ENCODE results near the gene EPC1. TPM values are rescaled to one million over a fixed set of nuclear protein-coding genes. Genes with fewer than 3 reads are reported as not detected.

The EPC1 gene
- polyA plus RNA-seq, 2 of the 4 experiments (the other 2 are of a cell fraction), result 14.7 to 47.2 TPM

GRCh38 chr10:32371101-32371500 is 24.1 kb upstream of the EPC1 start:
- DNase-seq (ENCODE audit: low read depth in 1 of 2, low spot score in 1 of 2) (no peak), FAIRE-seq (no peak), ATAC-seq (no peak)
- TF ChIP-seq HEYL (CRISPR knock-in tag; IDR thresholded peaks at IDR 0.05), result no peak
- no peak for TF ChIP-seq EP300 (IDR thresholded peaks at IDR 0.05)
- no peak for TF ChIP-seq RCOR1 (IDR thresholded peaks at IDR 0.05; ENCODE audit: low read depth, low read length)
- TF ChIP-seq FOSL2 (IDR thresholded peaks at IDR 0.05), result no peak
- TF ChIP-seq FOSL2 (CRISPR knock-in tag; IDR thresholded peaks at IDR 0.05), result no peak
- TF ChIP-seq E2F6 (IDR thresholded peaks at IDR 0.05; ENCODE audit: borderline replicate concordance, low read depth), result no peak
- no peak for TF ChIP-seq ELK1 (IDR thresholded peaks at IDR 0.05; ENCODE audit: low read depth, low read length)
- TF ChIP-seq NPAS2 (CRISPR knock-in tag; IDR thresholded peaks at IDR 0.05; ENCODE audit: borderline replicate concordance), result no peak
- TF ChIP-seq ATOH8 (CRISPR knock-in tag; IDR thresholded peaks at IDR 0.05; ENCODE audit: low read depth), result no peak
- no peak for TF ChIP-seq CHD2 (IDR thresholded peaks at IDR 0.05; ENCODE audit: low read length, partially characterized antibody)
- TF ChIP-seq RAD21 (conservative IDR thresholded peaks at IDR 0.05 in 1 of 2, IDR thresholded peaks at IDR 0.05 in 1 of 2), result no peak
- no peak for TF ChIP-seq POLR2AphosphoS2 (conservative IDR thresholded peaks at IDR 0.05; ENCODE audit: low read length)
- TF ChIP-seq RNF2 (IDR thresholded peaks at IDR 0.05; ENCODE audit: borderline replicate concordance, low read depth), result no peak
- TF ChIP-seq ESRRA (IDR thresholded peaks at IDR 0.05; ENCODE audit: borderline replicate concordance, low read length), result no peak
- no peak for TF ChIP-seq GATA3 (IDR thresholded peaks at IDR 0.05; ENCODE audit: borderline replicate concordance)
- no peak for TF ChIP-seq POLR2A (IDR thresholded peaks at IDR 0.05; ENCODE audit: low read length)
- TF ChIP-seq MAFK (IDR thresholded peaks at IDR 0.05; ENCODE audit: partially characterized antibody), result no peak
- TF ChIP-seq ZNF302 (CRISPR knock-in tag; IDR thresholded peaks at IDR 0.05), result no peak
- no peak for TF ChIP-seq TP53 (CRISPR knock-in tag; IDR thresholded peaks at IDR 0.05)
- CTCF ChIA-PET, result interaction anchor here (1.4 to 11.8 kb wide), 2 partner anchors 10 to 22 kb away, joined by 4 to 118 read pairs; partner anchors contain the start of gene EPC1
- 100% methylated on average over 1 of the region's 1 CpG for WGBS (ENCODE audit: missing lambda C conversion rate)
- no peak overlapping the region for H3K4me2 ChIP-seq
- POLR2A ChIA-PET, result no interaction called here
- no peak overlapping the region for H3K4me3 ChIP-seq
- H3K9me3 ChIP-seq, result no peaks in the 10 kb centered on the region
- peaks cover 45% of the 10 kb centered on the region for H3K4me1 ChIP-seq
- H3K27ac ChIP-seq, result no peak overlapping the region; a peak in 1 of 6 replicates

- 22% methylated on average over 7 of the region's 7 CpGs for WGBS (ENCODE audit: missing lambda C conversion rate)
- FAIRE-seq (peak; percentile 36), DNase-seq (ENCODE audit: low read depth in 1 of 2, low spot score in 1 of 2) (peak in 1 of 2 experiments; percentile 73), ATAC-seq (peak; percentile 56 to 68; a peak in 4 of 6 replicates)
- Histone ChIP-seq H3K4me2 (peak overlapping the region; percentile 53; the same call in 2 of the 3 replicates), H3K27ac (peak overlapping the region in 1 of 2 experiments; percentile 46; a peak in 1 of 6 replicates), H3K9me3 (no peaks in the 10 kb centered on the region), H3K4me3 (no peak overlapping the region), H3K4me1 (peaks cover 18% of the 10 kb centered on the region)
- POLR2A ChIA-PET, result interaction anchor here (1.3 to 1.4 kb wide), 2 partner anchors 20 to 22 kb away, joined by 3 read pairs; no protein-coding TSS in a partner anchor
- TF ChIP-seq CHD2 (IDR thresholded peaks at IDR 0.05; ENCODE audit: low read length, partially characterized antibody) (no peak), SMC3 (IDR thresholded peaks at IDR 0.05) (peak; percentile 71), TFCP2L1 (CRISPR knock-in tag; IDR thresholded peaks at IDR 0.05) (no peak), NPAS2 (CRISPR knock-in tag; IDR thresholded peaks at IDR 0.05; ENCODE audit: borderline replicate concordance) (no peak), POLR2A (IDR thresholded peaks at IDR 0.05; ENCODE audit: low read length) (no peak), CBX2 (IDR thresholded peaks at IDR 0.05; ENCODE audit: borderline replicate concordance, low read depth) (no peak), SREBF2 (IDR thresholded peaks at IDR 0.05) (no peak), GATA3 (IDR thresholded peaks at IDR 0.05; ENCODE audit: borderline replicate concordance) (no peak), NFE2L2 (conservative IDR thresholded peaks at IDR 0.05; ENCODE audit: low read length) (no peak), FOSB (CRISPR knock-in tag; IDR thresholded peaks at IDR 0.05) (no peak), EHMT2 (IDR thresholded peaks at IDR 0.05; ENCODE audit: low read depth) (no peak), FOSL2 (IDR thresholded peaks at IDR 0.05) (no peak), FOSL2 (CRISPR knock-in tag; IDR thresholded peaks at IDR 0.05) (0 out of 2 replicates have a peak, but pooled peaks have one; percentile 2), BHLHE40 (IDR thresholded peaks at IDR 0.05; ENCODE audit: low read depth, low read length) (no peak), RAD21 (conservative IDR thresholded peaks at IDR 0.05 in 1 of 2, IDR thresholded peaks at IDR 0.05 in 1 of 2) (peak; percentile 81 to 83), ZSCAN20 (CRISPR knock-in tag; IDR thresholded peaks at IDR 0.05) (no peak), NR3C1 (IDR thresholded peaks at IDR 0.05) (no peak), CTCF (IDR thresholded peaks at IDR 0.05) (peak; percentile 90), TP53 (CRISPR knock-in tag; IDR thresholded peaks at IDR 0.05) (no peak)
- CTCF ChIA-PET, result interaction anchor here (0.5 to 11.8 kb wide), 22 partner anchors 10 to 701 kb away, joined by 3 to 118 read pairs (median 3); partner anchors contain the start of gene EPC1
Measured at GRCh38 chr10:32367793-32368453, 21.0 kb upstream of the EPC1 start.

All from A549 (cell line).